H1 (cell line): ENCODE results near the gene CYP27C1. TPM values are rescaled to one million over a fixed set of nuclear protein-coding genes. Genes with fewer than 3 reads are reported as not detected.

Experiments used
- CTCF ChIA-PET: fragments of 300-600 bp; sonication (Branson Sonifier 250); formaldehyde crosslinking; loops from one replicate; lab custom pipeline; 2021; ENCODE audit not compliant: partially characterized antibody; lab: Charles Lee
- POLR2A ChIA-PET: fragments of 300-600 bp; sonication (Branson Sonifier 250); formaldehyde crosslinking; loops from one replicate; lab custom pipeline; 2021; ENCODE audit warnings: inconsistent platforms; ENCODE audit not compliant: partially characterized antibody; lab: Charles Lee
- DNase-seq, 2 experiments: peaks; one replicate each; pipeline versions ENCODE4 v3.0.0 to v3.0.0-alpha.2; 2010 to 2022; ENCODE audit warnings: low spot score in 2 of 2, low read depth in 1 of 2, mixed read lengths in 1 of 2
- FAIRE-seq: peaks from 2 replicates; lab custom pipeline; 2011; peaks lifted over from hg19 to GRCh38; lab: Jason Lieb, UNC
- H2AFZ ChIP-seq: 2 replicates; pipeline ENCODE4 v1.8.1; 2012; ENCODE audit warnings: low read length, inconsistent platforms
- H2AK5ac ChIP-seq: 2 replicates; pipeline ENCODE4 v1.6.1; 2013; ENCODE audit warnings: low read depth, low read length
- H2BK120ac ChIP-seq: replicated peaks from 2 replicates; pipeline ENCODE3; 2013; ENCODE audit warnings: low read depth, low read length, inconsistent platforms
- H2BK12ac ChIP-seq: 2 replicates; pipeline ENCODE4 v1.6.1; 2013; ENCODE audit warnings: low read depth, low read length
- H2BK15ac ChIP-seq: 2 replicates; pipeline ENCODE4 v1.6.1; 2013; ENCODE audit warnings: low read length
- H2BK20ac ChIP-seq: 2 replicates; pipeline ENCODE4 v1.6.1; 2013; ENCODE audit warnings: low read length
- H2BK5ac ChIP-seq: 2 replicates; pipeline ENCODE4 v1.6.1; 2013; ENCODE audit warnings: low read depth, low read length
- H3K14ac ChIP-seq: 2 replicates; pipeline ENCODE4 v1.6.1; 2013; ENCODE audit warnings: inconsistent platforms; ENCODE audit not compliant: insufficient read length
- H3K18ac ChIP-seq: 2 replicates; pipeline ENCODE4 v1.6.1; 2013; ENCODE audit warnings: low read length; ENCODE audit errors: extremely low read depth
- H3K23ac ChIP-seq: 2 replicates; pipeline ENCODE4 v1.6.1; 2013; ENCODE audit warnings: inconsistent platforms; ENCODE audit not compliant: insufficient read length
- H3K23me2 ChIP-seq: 2 replicates; pipeline ENCODE4 v1.6.1; 2013; ENCODE audit warnings: low read depth, low read length
- H3K27ac ChIP-seq: 2 replicates; pipeline ENCODE4 v1.6.1; 2011; ENCODE audit warnings: low read depth, low read length, inconsistent platforms
- H3K27me3 ChIP-seq, 4 experiments: replicated peaks in 1 of 4; 1 replicate in 1 of 4; 2 replicates in 3 of 4; pipeline versions ENCODE4 v1.6.1 to v1.8.1; 2011 to 2013; ENCODE audit warnings: low read length in 3 of 4, mild to moderate bottlenecking in 3 of 4, inconsistent platforms in 2 of 4, mixed read lengths in 2 of 4, moderate library complexity in 1 of 4; ENCODE audit not compliant: control insufficient read depth in 3 of 4, insufficient read depth in 3 of 4; ENCODE audit errors: extremely low read depth in 1 of 4
- H3K36me3 ChIP-seq, 4 experiments: 2 replicates each; pipeline versions ENCODE4 v1.6.1 to v1.8.1; 2011 to 2013; ENCODE audit warnings: mild to moderate bottlenecking in 4 of 4, low read length in 3 of 4, moderate library complexity in 2 of 4, control low read depth in 1 of 4, inconsistent platforms in 1 of 4; ENCODE audit not compliant: insufficient read depth in 4 of 4, control insufficient read depth in 2 of 4
- H3K4ac ChIP-seq: replicated peaks from 2 replicates; pipeline ENCODE3; 2013; ENCODE audit warnings: low read length, low read depth, mixed read lengths, inconsistent platforms; ENCODE audit not compliant: insufficient read length
- H3K4me1 ChIP-seq, 4 experiments: replicated peaks in 1 of 4; 1 replicate in 1 of 4; 2 replicates in 3 of 4; pipeline versions ENCODE4 v1.6.1 to v1.8.1; 2011 to 2013; ENCODE audit warnings: low read length in 3 of 4, inconsistent platforms in 2 of 4, mixed read lengths in 1 of 4; ENCODE audit not compliant: insufficient read depth in 4 of 4, control insufficient read depth in 3 of 4
- H3K4me2 ChIP-seq, 2 experiments: 2 replicates each; pipeline versions ENCODE4 v1.6.1 to v1.8.1; 2011 to 2013; ENCODE audit warnings: low read depth in 2 of 2, low read length in 2 of 2, control low read depth in 1 of 2, inconsistent platforms in 1 of 2, mild to moderate bottlenecking in 1 of 2; ENCODE audit not compliant: insufficient read depth in 1 of 2
- H3K4me3 ChIP-seq, 4 experiments: fragments of 200-600, 300-600 bp in 1 of 4; sonication (generic), shearing (Covaris generic), sonication (Bioruptor Twin) in 1 of 4; 2 replicates each; pipeline versions ENCODE4 v1.5.1 to v1.8.1; 2011 to 2016; ENCODE audit warnings: low read length in 4 of 4, low read depth in 3 of 4, control low read depth in 2 of 4, inconsistent platforms in 2 of 4, mild to moderate bottlenecking in 2 of 4, mixed read lengths in 1 of 4, moderate library complexity in 1 of 4; ENCODE audit not compliant: insufficient read depth in 2 of 4; ENCODE audit errors: extremely low read depth in 1 of 4
- H3K56ac ChIP-seq: replicated peaks from 2 replicates; pipeline ENCODE3; 2013; ENCODE audit warnings: low read depth, mild to moderate bottlenecking, mixed read lengths, low read length, inconsistent platforms; ENCODE audit not compliant: insufficient read length
- H3K79me1 ChIP-seq: 2 replicates; pipeline ENCODE4 v1.6.1; 2013; ENCODE audit warnings: low read depth, low read length, control low read depth
- H3K79me2 ChIP-seq, 2 experiments: 2 replicates each; pipeline versions ENCODE4 v1.6.1 to v1.8.1; 2012 to 2013; ENCODE audit warnings: low read length in 2 of 2, mild to moderate bottlenecking in 2 of 2, inconsistent platforms in 1 of 2; ENCODE audit not compliant: insufficient read depth in 2 of 2, control insufficient read depth in 1 of 2
- H3K9ac ChIP-seq, 4 experiments: replicated peaks in 1 of 4; 1 replicate in 1 of 4; 2 replicates in 3 of 4; pipeline versions ENCODE4 v1.6.1 to v1.8.1; 2011 to 2013; ENCODE audit warnings: low read depth in 3 of 4, low read length in 3 of 4, control low read depth in 2 of 4, mild to moderate bottlenecking in 2 of 4, moderate library complexity in 2 of 4, inconsistent platforms in 1 of 4; ENCODE audit errors: extremely low read depth in 1 of 4
- H3K9me3 ChIP-seq, 2 experiments: 2 replicates each; pipeline versions ENCODE4 v1.6.1 to v1.8.1; 2012 to 2013; ENCODE audit warnings: mild to moderate bottlenecking in 2 of 2, moderate library complexity in 2 of 2, control low read depth in 1 of 2, inconsistent platforms in 1 of 2, low read depth in 1 of 2, low read length in 1 of 2, mixed read lengths in 1 of 2; ENCODE audit not compliant: insufficient read depth in 2 of 2
- H4K20me1 ChIP-seq, 2 experiments: replicated peaks in 1 of 2; 2 replicates each; pipeline versions ENCODE3 to v1.8.1; 2011 to 2013; ENCODE audit warnings: inconsistent platforms in 2 of 2, low read length in 2 of 2, mild to moderate bottlenecking in 1 of 2; ENCODE audit not compliant: insufficient read depth in 2 of 2, control insufficient read depth in 1 of 2
- H4K5ac ChIP-seq: 2 replicates; pipeline ENCODE4 v1.6.1; 2013; ENCODE audit warnings: low read length, low read depth, mixed read lengths, inconsistent platforms; ENCODE audit not compliant: insufficient read length
- H4K8ac ChIP-seq: 2 replicates; pipeline ENCODE4 v1.8.0; 2013; ENCODE audit warnings: mild to moderate bottlenecking, moderate library complexity, low read length, inconsistent platforms; ENCODE audit not compliant: insufficient read depth; ENCODE audit errors: extremely low read depth
- H4K91ac ChIP-seq: replicated peaks from 2 replicates; pipeline ENCODE3; 2013; ENCODE audit warnings: low read length, mixed read lengths, inconsistent platforms; ENCODE audit not compliant: insufficient read length
- CBX8 ChIP-seq: fragments of 300-800, 300-1000 bp; sonication (generic); IDR thresholded peaks from 2 replicates; pipeline ENCODE4 v1.7.1; 2016; ENCODE audit warnings: low read depth, low read length, borderline replicate concordance
- CEBPB ChIP-seq: IDR thresholded peaks from 2 replicates; pipeline ENCODE4 v1.6.1; 2012; ENCODE audit warnings: low read depth, low read length
- KDM4A ChIP-seq: IDR thresholded peaks from one replicate; pipeline ENCODE4 v1.7.1; 2012; ENCODE audit warnings: low read depth, mild to moderate bottlenecking, moderate library complexity, low read length, inconsistent platforms; ENCODE audit not compliant: severe bottlenecking
- NRF1 ChIP-seq: IDR thresholded peaks from 2 replicates; pipeline ENCODE4 v1.6.1; 2011; ENCODE audit warnings: mild to moderate bottlenecking, low read depth, low read length, improper control_type of control experiment
- TAF1 ChIP-seq: IDR thresholded peaks from 2 replicates; pipeline ENCODE4 v1.6.1; 2011; ENCODE audit warnings: mild to moderate bottlenecking, low read depth, low read length
- TBP ChIP-seq: IDR thresholded peaks from 2 replicates; pipeline ENCODE4 v1.6.1; 2011; ENCODE audit warnings: low read depth, low read length, improper control_type of control experiment
- WGBS, 2 experiments: shearing (Covaris generic) in 1 of 2; methylation state at CpG; one replicate each; pipeline versions ENCODE4 v1.1.6 to v1.1.7; 2013 to 2015; ENCODE audit warnings: low lambda C conversion rate in 2 of 2, mixed read lengths in 2 of 2, inconsistent platforms in 1 of 2, low coverage in 1 of 2, missing lambda C conversion rate in 1 of 2; ENCODE audit not compliant: insufficient replicate concordance in 2 of 2, insufficient coverage in 1 of 2, insufficient read length in 1 of 2; ENCODE audit errors: extremely low coverage in 1 of 2, missing lambda C conversion rate in 1 of 2; 5-methylcytosine and 5-hydroxymethylcytosine counted together
- long read RNA-seq, 2 experiments: library from RNA in 1 of 2; library from capped mRNA in 1 of 2; stranded (forward); transcript quantifications; one replicate each; pipeline ENCODE4 v2.0.0, GENCODE V29; 2021; ENCODE audit warnings: inconsistent platforms in 1 of 2
- polyA minus RNA-seq, 3 experiments: library from RNA; depleted of rRNA, polyadenylated mRNA; stranded (reverse); fragments of >200 nt; gene quantifications; 1 replicate in 2 of 3; 2 replicates in 1 of 3; pipeline ENCODE4 v1.2.3, GENCODE V29; 2011
- polyA plus RNA-seq, 7 experiments: library from polyadenylated mRNA; depleted of rRNA in 3 of 7; stranded (reverse) in 5 of 7; unstranded in 2 of 7; fragments of >200 nt in 5 of 7; fragments of 200-250 nt in 2 of 7; gene quantifications; 1 replicate in 5 of 7; 2 replicates in 1 of 7; 4 replicates in 1 of 7; pipeline versions ENCODE4 v1.2.1 to v1.2.3, GENCODE V29; 2011 to 2013; ENCODE audit warnings: missing spikeins in 2 of 7, mixed read lengths in 2 of 7
- total RNA-seq: library from RNA; stranded (reverse); fragmentation: NEBNext Ultra II Directional; extraction: Animal tissue kit (Norgen Biotek cat#: 25700); gene quantifications from 2 replicates; pipeline ENCODE4 v1.2.1, GENCODE V29; 2021

CYP27C1 gene
- total RNA-seq (2.8 and 3.2 TPM in 2 replicates), polyA plus RNA-seq (2011; rRNA removed) (1.3 and 1.4 TPM in 2 replicates), polyA minus RNA-seq (2011; rRNA and poly(A)+ RNA removed) (1.4 and 2.8 TPM in 2 replicates)
- 1.8 TPM for polyA plus RNA-seq (2011; cell fraction: cytosol; rRNA removed)
- polyA plus RNA-seq (2011; cell fraction: nucleus; rRNA removed) = 3.6 TPM
- polyA plus RNA-seq (2012, experiment 1 of 2) = 3.2 to 3.8 TPM (median 3.5 TPM) in 4 replicates
- 1.5 TPM for polyA plus RNA-seq (2012, experiment 2 of 2)
- polyA plus RNA-seq (2013, experiment 1 of 2) = 1.5 TPM
- 1.2 TPM for polyA plus RNA-seq (2013, experiment 2 of 2)
- polyA minus RNA-seq (2011; cell fraction: cytosol; rRNA and poly(A)+ RNA removed) = 1.1 TPM
- polyA minus RNA-seq (2011; cell fraction: nucleus; rRNA and poly(A)+ RNA removed) = 1.1 TPM
- long read RNA-seq, experiment 1, partial matches to known transcripts = 2 of 2 reads
- long read RNA-seq, experiment 1, other reads (novel, unspliced or antisense) = 0 of 2 reads
- long read RNA-seq, experiment 2, partial matches to known transcripts = 1 of 1 reads
- long read RNA-seq, experiment 2, other reads (novel, unspliced or antisense) = 0 of 1 reads

GRCh38 chr2:127220102-127220767 lies at the start of gene CYP27C1:
Gene CYP27C1 (minus strand): TSS chr2:127220299. CDS start chr2:127220270, 29 bp downstream.
- ChIA-PET POLR2A (interaction anchor here (1.0 to 1.5 kb wide), 6 partner anchors 11 to 107 kb away, joined by 3 to 6 read pairs (median 4); no protein-coding TSS in a partner anchor), CTCF (no interaction called here)
- Histone ChIP-seq H3K23ac (no peak within 1 kb of the TSS), H2BK15ac (peak within 1 kb of the TSS; percentile 24), H3K18ac (peak within 1 kb of the TSS; percentile 98), H3K4me2 (peak within 1 kb of the TSS; percentile 98), H3K4me1 (peaks cover 0 to 7% (median 4%) of the 10 kb centered on the region in 4 experiments; a peak in 5 of 7 replicates), H3K23me2 (peaks cover 20% of the 10 kb centered on the region), H3K14ac (no peak within 1 kb of the TSS), H2BK120ac (no peak within 1 kb of the TSS), H2BK5ac (peak within 1 kb of the TSS; percentile 87; the same call in 1 of the 2 replicates), H2AK5ac (no peak within 1 kb of the TSS; the same call in 1 of the 2 replicates), H3K56ac (peak within 1 kb of the TSS; percentile 10), H3K4me3 (peak within 1 kb of the TSS; percentile 53 to 97 (median 62)), H2AFZ (peak within 1 kb of the TSS; percentile 64), H4K5ac (peak within 1 kb of the TSS; percentile 81), H4K91ac (peak within 1 kb of the TSS; percentile 22), H2BK20ac (peak within 1 kb of the TSS; percentile 80), H4K8ac (peak within 1 kb of the TSS; percentile 72), H3K79me2 (0 out of 4 replicates have a peak, but pooled peaks cover 0 to 4% of the 10 kb centered on the region in 2 experiments), H2BK12ac (peak within 1 kb of the TSS; percentile 100), H3K36me3 (no peaks in the 10 kb centered on the region), H3K9ac (peak within 1 kb of the TSS; percentile 43 to 86 (median 78)), H4K20me1 (no peaks in the 10 kb centered on the region), H3K4ac (no peak within 1 kb of the TSS), H3K79me1 (no peaks in the 10 kb centered on the region), H3K27me3 (peaks cover 0 to 17% (median 8%) of the 10 kb centered on the region in 4 experiments; a peak in 5 of 7 replicates), H3K9me3 (no peaks in the 10 kb centered on the region), H3K27ac (peak within 1 kb of the TSS; percentile 64)
- no peak for FAIRE-seq
- DNase-seq = peak in 1 of 2 experiments; percentile 68
- WGBS, 2 experiments = 1% methylated on average over 22 of the region's 43 CpGs; no CpG with 5 or more reads in 1 of the 2 experiments
- peak; percentile 56 for TF ChIP-seq TBP
- no peak for TF ChIP-seq CEBPB
- peak; percentile 79 for TF ChIP-seq TAF1
- TF ChIP-seq CBX8 = no peak
- peak; percentile 26 for TF ChIP-seq KDM4A
- TF ChIP-seq NRF1 = no peak
